ENCODE measurements around the gene KMT5B.

DNA sequence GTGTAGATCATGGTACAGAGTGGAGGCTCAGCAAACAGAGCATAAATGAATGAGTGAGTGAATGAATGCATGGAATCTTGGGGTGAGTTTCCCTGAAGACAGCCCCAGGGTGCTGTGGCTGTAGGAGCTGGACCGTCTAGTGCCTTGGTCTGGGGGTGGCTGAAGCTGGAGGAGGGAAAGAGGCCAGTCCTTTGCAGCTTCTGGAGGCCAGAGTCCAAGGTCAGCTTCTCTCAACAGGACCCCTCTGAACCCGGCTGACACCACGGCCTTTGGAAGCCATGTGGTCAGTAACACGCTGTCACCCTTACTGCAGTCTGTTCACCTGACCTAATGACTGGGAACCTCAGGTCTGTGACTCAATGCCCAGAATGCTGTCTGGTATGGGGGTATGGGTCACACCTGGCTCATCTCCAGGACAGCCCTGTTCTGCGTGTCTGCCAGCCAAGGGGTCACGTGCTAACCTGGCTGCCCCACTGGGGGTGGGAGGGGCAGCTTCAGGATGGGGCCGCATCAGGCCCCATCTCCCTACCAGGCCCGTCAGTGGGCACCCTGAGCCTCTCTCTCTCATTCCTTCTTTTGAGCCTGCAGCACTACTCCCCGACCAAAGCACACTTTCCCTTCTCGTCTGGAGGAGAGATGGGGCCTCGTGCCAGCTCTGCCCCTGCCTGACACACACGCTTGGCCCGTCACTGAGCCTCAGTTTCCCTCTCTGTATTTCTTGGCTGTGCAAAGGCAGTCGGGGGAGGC lies 67.8 kb downstream of the KMT5B start:
- TF ChIP-seq, protein P1, sequence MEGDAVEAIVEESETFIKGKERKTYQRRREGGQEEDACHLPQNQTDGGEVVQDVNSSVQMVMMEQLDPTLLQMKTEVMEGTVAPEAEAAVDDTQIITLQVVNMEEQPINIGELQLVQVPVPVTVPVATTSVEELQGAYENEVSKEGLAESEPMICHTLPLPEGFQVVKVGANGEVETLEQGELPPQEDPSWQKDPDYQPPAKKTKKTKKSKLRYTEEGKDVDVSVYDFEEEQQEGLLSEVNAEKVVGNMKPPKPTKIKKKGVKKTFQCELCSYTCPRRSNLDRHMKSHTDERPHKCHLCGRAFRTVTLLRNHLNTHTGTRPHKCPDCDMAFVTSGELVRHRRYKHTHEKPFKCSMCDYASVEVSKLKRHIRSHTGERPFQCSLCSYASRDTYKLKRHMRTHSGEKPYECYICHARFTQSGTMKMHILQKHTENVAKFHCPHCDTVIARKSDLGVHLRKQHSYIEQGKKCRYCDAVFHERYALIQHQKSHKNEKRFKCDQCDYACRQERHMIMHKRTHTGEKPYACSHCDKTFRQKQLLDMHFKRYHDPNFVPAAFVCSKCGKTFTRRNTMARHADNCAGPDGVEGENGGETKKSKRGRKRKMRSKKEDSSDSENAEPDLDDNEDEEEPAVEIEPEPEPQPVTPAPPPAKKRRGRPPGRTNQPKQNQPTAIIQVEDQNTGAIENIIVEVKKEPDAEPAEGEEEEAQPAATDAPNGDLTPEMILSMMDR (IDR thresholded peaks at IDR 0.05; ENCODE audit: low read length): no peak
- no peak for TF ChIP-seq EZH2 (optimal IDR thresholded peaks at IDR 0.05; ENCODE audit: low read depth, low read length)

All from MM.1S (cell line).